ENCODE results near the gene SLC12A5.

The SLC12A5 gene

DNA sequence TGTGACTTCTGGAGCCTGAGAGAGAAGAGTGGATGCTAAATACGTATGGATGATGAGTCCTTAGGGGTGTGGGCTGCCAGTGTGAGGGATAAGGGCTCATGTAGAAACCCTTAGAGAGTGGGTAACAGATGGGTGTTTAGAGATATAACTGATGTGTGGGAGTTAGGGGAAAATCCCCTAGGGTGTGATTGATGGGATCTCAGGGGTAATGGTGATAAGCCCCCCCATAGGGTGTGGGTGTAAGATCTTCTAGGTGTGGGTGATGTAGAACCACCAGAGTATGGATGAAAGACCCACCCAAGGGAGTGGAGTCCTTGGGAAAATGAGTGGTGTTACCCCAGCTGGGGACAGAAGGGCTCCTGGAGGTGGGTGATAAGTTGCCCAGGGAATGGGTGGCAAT is 26.3 kb downstream of the SLC12A5 start:
- H3K36me3 ChIP-seq = peaks cover 11 to 43% (median 20%) of the 10 kb centered on the region in 11 experiments; a peak in 16 of 22 replicates
- H3K4me1 ChIP-seq = peaks cover 3 to 29% (median 22%) of the 10 kb centered on the region in 10 experiments
- no peak overlapping the region for H3K4me3 ChIP-seq
- peaks cover 26 to 79% (median 50%) of the 10 kb centered on the region in 11 experiments for H4K20me1 ChIP-seq
- no peak overlapping the region for H3K4me2 ChIP-seq
- no peaks in the 10 kb centered on the region for H3K9me3 ChIP-seq (replicated peaks in 1 of 11)
- H3K9ac ChIP-seq = no peak overlapping the region
- no peaks in the 10 kb centered on the region for H3K27me3 ChIP-seq
- no peak for TF ChIP-seq Cebpa-rat (IDR thresholded peaks at IDR 0.05)
- no peak overlapping the region for H3K27ac ChIP-seq

DNA sequence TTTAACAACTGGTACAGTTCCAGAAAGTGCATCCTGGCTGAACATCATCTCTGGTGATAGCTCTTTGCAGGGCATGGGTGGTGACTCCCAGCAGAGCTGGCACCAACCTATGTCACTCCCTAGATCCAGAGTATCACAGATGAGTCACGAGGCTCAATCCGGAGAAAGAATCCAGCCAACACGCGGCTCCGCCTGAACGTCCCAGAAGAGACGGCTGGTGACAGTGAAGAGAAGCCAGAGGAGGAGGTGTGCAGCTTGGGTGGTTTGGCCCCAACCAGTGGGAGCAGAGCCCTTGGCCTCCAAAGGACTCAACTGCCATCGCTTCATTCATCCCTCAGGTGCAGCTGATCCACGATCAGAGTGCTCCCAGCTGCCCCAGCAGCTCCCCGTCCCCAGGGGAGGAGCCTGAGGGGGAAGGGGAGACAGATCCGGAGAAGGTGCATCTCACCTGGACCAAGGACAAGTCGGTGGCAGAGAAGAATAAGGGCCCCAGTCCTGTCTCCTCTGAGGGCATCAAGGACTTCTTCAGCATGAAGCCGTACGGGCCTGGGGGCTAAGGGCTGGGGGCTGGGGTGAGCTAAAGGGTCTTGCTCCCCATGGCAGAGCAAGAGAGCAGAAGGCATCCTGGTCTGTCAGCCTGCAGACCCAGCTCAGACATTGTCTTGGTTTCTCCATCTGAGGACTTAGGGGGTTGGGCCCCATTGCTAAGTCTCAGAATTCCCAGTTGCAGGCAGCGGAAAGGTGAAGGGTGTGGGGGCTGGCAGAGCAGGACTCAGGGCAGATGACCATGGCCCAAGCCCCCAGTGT is 27.2 kb downstream of the SLC12A5 start:
- Histone ChIP-seq H3K27ac (no peak overlapping the region), H3K9ac (no peak overlapping the region), H3K4me3 (no peak overlapping the region), H3K4me1 (peaks cover 13 to 39% (median 31%) of the 10 kb centered on the region in 10 experiments), H3K36me3 (peaks cover 13 to 51% (median 25%) of the 10 kb centered on the region in 11 experiments; a peak in 20 of 22 replicates), H3K4me2 (no peak overlapping the region), H3K9me3 (replicated peaks in 1 of 11) (no peaks in the 10 kb centered on the region), H3K27me3 (no peaks in the 10 kb centered on the region), H4K20me1 (peaks cover 26 to 88% (median 58%) of the 10 kb centered on the region in 11 experiments)
- TF ChIP-seq Cebpa-rat (IDR thresholded peaks at IDR 0.05) = no peak

DNA sequence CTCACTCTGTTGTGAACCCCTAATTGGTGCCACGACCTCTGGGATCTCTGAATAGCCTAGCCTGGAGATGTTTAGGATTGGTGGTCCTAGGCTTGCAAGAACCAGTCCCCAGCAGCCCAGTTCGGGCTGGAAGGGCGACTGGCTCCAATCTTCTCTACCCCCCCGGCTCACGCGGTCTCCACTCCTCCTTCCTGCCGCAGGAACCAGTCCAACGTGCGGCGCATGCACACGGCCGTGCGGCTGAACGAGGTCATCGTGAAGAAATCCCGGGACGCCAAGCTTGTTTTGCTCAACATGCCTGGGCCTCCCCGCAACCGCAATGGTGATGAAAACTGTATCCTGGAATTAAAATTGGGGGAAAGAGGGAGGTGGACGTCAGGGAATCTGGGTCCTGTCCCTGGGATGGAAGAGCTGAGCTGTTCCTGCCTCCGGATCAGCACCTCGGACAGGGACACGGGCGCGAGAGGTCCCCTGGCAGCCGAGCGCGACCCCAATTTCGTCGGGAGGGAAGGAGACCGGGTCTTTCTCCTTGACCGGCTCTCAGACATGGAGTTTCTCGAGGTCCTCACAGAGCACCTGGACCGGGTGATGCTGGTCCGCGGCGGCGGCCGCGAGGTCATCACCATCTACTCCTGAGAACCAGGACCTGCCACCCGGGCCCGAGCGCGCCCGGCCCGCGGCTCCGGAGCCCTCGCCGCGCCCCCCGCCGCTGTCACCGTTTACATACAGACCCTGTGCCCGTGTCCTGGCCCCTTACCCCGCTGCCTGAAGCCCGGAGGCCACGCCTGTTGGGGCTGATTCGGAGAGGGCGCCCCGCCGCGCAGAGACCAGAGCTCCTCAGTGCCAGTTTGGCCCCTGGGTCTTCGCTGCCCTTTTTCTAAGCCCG is 28.2 kb downstream of the SLC12A5 start:
- peaks cover 23 to 49% (median 41%) of the 10 kb centered on the region in 10 experiments for H3K4me1 ChIP-seq
- no peak overlapping the region for H3K9ac ChIP-seq
- no peaks in the 10 kb centered on the region for H3K9me3 ChIP-seq (replicated peaks in 1 of 11)
- no peak overlapping the region for H3K27ac ChIP-seq
- no peak for TF ChIP-seq Cebpa-rat (IDR thresholded peaks at IDR 0.05)
- H4K20me1 ChIP-seq = peaks cover 31 to 96% (median 68%) of the 10 kb centered on the region in 11 experiments
- 0 out of 22 replicates have a peak overlapping the region, but pooled peaks of 1 of the 11 experiments have one; percentile 86 for H3K4me2 ChIP-seq
- no peak overlapping the region for H3K4me3 ChIP-seq
- no peaks in the 10 kb centered on the region for H3K27me3 ChIP-seq
- H3K36me3 ChIP-seq = peaks cover 23 to 61% (median 34%) of the 10 kb centered on the region in 11 experiments

DNA sequence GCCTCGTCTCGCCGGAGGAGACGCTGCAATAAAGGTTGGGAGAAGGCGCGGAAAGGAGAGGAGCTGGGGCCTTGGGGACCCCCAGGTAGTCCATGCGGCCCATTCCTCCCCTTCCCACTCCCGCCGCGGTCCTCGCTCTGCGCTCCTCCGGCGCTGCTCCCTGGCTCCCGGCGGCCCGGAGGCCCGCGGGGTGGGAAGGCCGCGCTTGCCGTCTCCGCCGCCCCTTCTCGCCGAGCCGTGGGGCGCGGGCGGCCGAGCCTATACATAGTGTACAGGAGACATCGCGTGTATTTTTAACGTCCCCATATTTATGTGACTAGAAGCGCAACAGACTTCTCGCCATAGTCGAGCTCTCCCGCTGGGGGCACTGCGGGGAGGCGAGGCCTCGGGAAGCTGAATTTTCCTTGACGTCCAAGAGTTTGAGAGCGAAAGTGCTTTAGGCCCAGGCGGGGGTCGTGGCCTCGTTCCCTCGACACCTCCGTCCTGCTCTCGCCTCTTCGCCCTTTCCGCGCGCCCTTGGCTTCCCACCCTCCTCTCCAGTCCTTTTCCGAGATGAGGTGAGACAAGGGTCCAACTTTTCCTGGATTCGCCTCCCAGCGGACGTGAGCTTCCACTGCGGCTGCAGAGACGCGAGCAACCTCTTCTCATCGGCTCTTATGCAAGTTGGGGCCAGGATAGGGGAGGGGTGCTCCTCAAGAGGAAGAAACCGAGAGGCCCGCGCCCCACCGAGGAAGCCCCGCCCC is 29.0 kb downstream of the SLC12A5 start:
- H3K27ac ChIP-seq = no peak overlapping the region
- H4K20me1 ChIP-seq = peaks cover 39 to 98% (median 76%) of the 10 kb centered on the region in 11 experiments
- peak overlapping the region in 6 of 11 experiments; percentile 27 to 95 (median 88); a peak in 11 of 22 replicates for H3K4me2 ChIP-seq
- H3K9ac ChIP-seq = no peak overlapping the region
- no peak overlapping the region for H3K4me3 ChIP-seq
- H3K4me1 ChIP-seq = peaks cover 31 to 57% (median 49%) of the 10 kb centered on the region in 10 experiments
- no peaks in the 10 kb centered on the region for H3K27me3 ChIP-seq
- no peak for TF ChIP-seq Cebpa-rat (IDR thresholded peaks at IDR 0.05)
- H3K9me3 ChIP-seq (replicated peaks in 1 of 11) = no peaks in the 10 kb centered on the region
- peaks cover 31 to 69% (median 43%) of the 10 kb centered on the region in 11 experiments for H3K36me3 ChIP-seq

- peaks cover 36 to 64% (median 54%) of the 10 kb centered on the region in 10 experiments for H3K4me1 ChIP-seq
- no peaks in the 10 kb centered on the region for H3K27me3 ChIP-seq
- H3K4me3 ChIP-seq = no peak overlapping the region
- H3K27ac ChIP-seq = peak overlapping the region in 3 of 11 experiments; percentile 21 to 28 (median 22); a peak in 2 of 22 replicates
- no peak overlapping the region for H3K9ac ChIP-seq
- peak overlapping the region in 6 of 11 experiments; percentile 27 to 95 (median 88); a peak in 12 of 22 replicates for H3K4me2 ChIP-seq
- peaks cover 38 to 76% (median 50%) of the 10 kb centered on the region in 11 experiments for H3K36me3 ChIP-seq
- TF ChIP-seq Cebpa-rat (IDR thresholded peaks at IDR 0.05) = no peak
- H4K20me1 ChIP-seq = peaks cover 44 to 98% (median 79%) of the 10 kb centered on the region in 11 experiments
- H3K9me3 ChIP-seq (replicated peaks in 1 of 11) = no peaks in the 10 kb centered on the region
These were observed 29.7 kb downstream of the SLC12A5 start for GRCh38 chr20:46058599-46059281.

DNA sequence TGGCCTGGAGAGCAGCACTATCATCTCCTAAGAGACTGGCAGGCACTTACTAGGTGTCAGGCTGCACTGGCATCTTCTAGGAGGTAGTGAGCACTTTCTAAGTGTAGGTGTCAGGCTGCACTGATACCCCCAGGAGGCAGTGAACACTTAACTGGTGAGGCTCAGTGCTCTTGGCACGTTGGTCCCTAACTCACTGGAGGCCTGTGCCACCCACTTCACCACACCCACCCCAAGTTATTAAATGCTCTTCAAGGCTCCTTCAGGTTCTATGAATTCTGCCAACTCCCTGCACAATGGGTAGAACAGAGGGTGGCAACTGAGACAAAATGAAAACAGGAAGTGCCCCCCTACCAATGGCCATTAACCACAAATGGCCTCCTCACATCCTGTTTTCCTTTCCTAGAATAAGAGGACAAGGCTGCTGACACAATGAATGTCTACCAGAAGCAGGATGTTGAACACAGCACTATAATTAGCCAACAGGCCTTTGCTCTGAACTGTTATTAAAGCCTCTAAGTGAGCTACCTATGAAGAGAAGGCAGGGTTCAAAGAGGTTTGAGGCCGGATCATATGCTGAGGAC is 31.4 kb downstream of the SLC12A5 start:
- H3K4me3 ChIP-seq = peak overlapping the region in 7 of 10 experiments; percentile 1 to 59 (median 27); a peak in 9 of 20 replicates
- no peak for TF ChIP-seq Cebpa-rat (IDR thresholded peaks at IDR 0.05)
- H3K4me2 ChIP-seq = peak overlapping the region; percentile 61 to 95 (median 88)
- peaks cover 47 to 93% (median 66%) of the 10 kb centered on the region in 11 experiments for H3K36me3 ChIP-seq
- peaks cover 53 to 100% (median 90%) of the 10 kb centered on the region in 11 experiments for H4K20me1 ChIP-seq
- H3K27me3 ChIP-seq = no peaks in the 10 kb centered on the region
- peak overlapping the region in 9 of 11 experiments; percentile 36 to 74 (median 59); a peak in 15 of 22 replicates for H3K9ac ChIP-seq
- peak overlapping the region in 10 of 11 experiments; percentile 35 to 87 (median 71); a peak in 19 of 22 replicates for H3K27ac ChIP-seq
- H3K4me1 ChIP-seq = peaks cover 36 to 72% (median 54%) of the 10 kb centered on the region in 10 experiments
- no peaks in the 10 kb centered on the region for H3K9me3 ChIP-seq (replicated peaks in 1 of 11)

DNA sequence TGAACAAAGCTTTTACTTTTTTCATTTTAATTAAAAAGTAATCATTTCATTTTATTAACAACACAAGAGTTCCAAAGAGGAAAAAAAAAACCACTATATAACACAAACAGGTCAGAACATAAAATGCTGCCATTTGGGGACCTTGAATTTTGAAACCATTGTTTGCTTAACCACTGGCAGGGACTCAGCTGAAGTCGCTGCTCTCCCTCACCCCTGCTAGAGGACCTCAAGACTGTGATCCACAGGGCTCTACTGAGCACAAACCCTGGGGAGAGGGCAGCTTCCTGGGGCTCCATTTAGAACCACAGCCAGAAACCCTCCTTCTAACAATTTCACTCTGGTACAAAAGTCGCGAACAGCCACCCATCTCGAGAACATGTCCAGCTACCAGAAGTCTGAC is 32.0 kb downstream of the SLC12A5 start:
- Histone ChIP-seq H3K4me3 (peak overlapping the region in 6 of 10 experiments; percentile 1 to 59 (median 36); a peak in 9 of 20 replicates), H3K27ac (peak overlapping the region; percentile 7 to 87 (median 71); a peak in 19 of 22 replicates), H4K20me1 (peaks cover 53 to 100% (median 95%) of the 10 kb centered on the region in 11 experiments), H3K4me2 (peak overlapping the region; percentile 61 to 95 (median 88)), H3K9ac (peak overlapping the region in 9 of 11 experiments; percentile 36 to 74 (median 59); a peak in 15 of 22 replicates), H3K36me3 (peaks cover 53 to 96% (median 72%) of the 10 kb centered on the region in 11 experiments), H3K9me3 (replicated peaks in 1 of 11) (no peaks in the 10 kb centered on the region), H3K27me3 (no peaks in the 10 kb centered on the region), H3K4me1 (peaks cover 36 to 72% (median 54%) of the 10 kb centered on the region in 10 experiments)
- TF ChIP-seq Cebpa-rat (IDR thresholded peaks at IDR 0.05) = no peak
